Right lobe of liver (tissue), 4 donors: ENCODE results near the gene RAB3IL1.

ENCODE experiments used
- POLR2A ChIP-seq: fragments of 450-650 bp; IDR thresholded peaks from one replicate; pipeline ENCODE4 v1.6.1; 2017; ENCODE audit warnings: antibody characterized with exemption, mild to moderate bottlenecking
- TF ChIP-seq, protein P1 (sequence below), 4 donors: fragments of 200-600 bp in 3 of 4; fragments of 450-650 bp in 1 of 4; IDR thresholded peaks; one replicate each; pipeline versions ENCODE4 v1.5.1 to v1.8.0; 2016 to 2022; ENCODE audit warnings: antibody characterized with exemption in 4 of 4, mild to moderate bottlenecking in 2 of 4
- donor health status: DM: no; HTN: no; CAD: no.
- donor health status: DM: no; HTN: no; CAD: no.
- donor health status: DM: no; HTN: yes; CAD: no.

DNA sequence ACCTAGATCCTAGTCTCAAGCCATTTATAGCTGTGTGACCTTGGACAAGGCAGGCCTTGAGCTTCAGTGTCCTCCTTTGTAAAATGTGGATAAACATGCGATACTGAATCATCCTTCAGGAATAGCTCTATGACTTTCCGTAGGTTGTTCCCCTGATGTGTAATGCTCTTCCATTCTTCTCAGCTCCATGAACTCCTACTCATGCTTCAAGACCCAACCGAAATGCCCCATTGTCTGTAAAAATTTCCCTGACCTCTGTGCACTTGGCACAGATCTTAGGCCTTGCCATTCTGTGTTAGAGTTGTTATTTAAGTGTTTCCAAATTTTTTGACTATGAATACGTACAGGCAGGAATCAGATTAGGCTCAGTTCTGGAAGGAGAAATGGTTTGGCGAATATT, 29.5 kb upstream of the RAB3IL1 start:
- TF ChIP-seq, protein P1, sequence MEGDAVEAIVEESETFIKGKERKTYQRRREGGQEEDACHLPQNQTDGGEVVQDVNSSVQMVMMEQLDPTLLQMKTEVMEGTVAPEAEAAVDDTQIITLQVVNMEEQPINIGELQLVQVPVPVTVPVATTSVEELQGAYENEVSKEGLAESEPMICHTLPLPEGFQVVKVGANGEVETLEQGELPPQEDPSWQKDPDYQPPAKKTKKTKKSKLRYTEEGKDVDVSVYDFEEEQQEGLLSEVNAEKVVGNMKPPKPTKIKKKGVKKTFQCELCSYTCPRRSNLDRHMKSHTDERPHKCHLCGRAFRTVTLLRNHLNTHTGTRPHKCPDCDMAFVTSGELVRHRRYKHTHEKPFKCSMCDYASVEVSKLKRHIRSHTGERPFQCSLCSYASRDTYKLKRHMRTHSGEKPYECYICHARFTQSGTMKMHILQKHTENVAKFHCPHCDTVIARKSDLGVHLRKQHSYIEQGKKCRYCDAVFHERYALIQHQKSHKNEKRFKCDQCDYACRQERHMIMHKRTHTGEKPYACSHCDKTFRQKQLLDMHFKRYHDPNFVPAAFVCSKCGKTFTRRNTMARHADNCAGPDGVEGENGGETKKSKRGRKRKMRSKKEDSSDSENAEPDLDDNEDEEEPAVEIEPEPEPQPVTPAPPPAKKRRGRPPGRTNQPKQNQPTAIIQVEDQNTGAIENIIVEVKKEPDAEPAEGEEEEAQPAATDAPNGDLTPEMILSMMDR (IDR thresholded peaks at IDR 0.05), result no peak
- TF ChIP-seq POLR2A, result no peak
